Dermis microvascular lymphatic vessel endothelial cell (primary cell): ENCODE results near the gene KRAS. TPM values are rescaled to one million over a fixed set of nuclear protein-coding genes. Genes with fewer than 3 reads are reported as not detected.
A peak's percentile ranks its signal among the peaks of the same experiment; 100 is the strongest.

ENCODE experiments used
- DNase-seq, 2 donors: peaks; one replicate each; pipeline versions ENCODE4 v3.0.0 to v3.0.0-alpha.2; 2010; ENCODE audit warnings: low read depth in 2 of 2
- total RNA-seq: library from RNA; depleted of rRNA; stranded (reverse); fragments of >200 nt; gene quantifications from 2 replicates; pipeline ENCODE4 v1.2.1, GENCODE V29; 2014

KRAS gene
- total RNA-seq, 1 donor from 2014 or later = 24.1 TPM

GRCh38 chr12:25195056-25195971 lies 55.4 kb downstream of the KRAS start, which contains the start of the genes DNAI7 and ETFRF1:
TSS of gene DNAI7 (minus strand) at chr12:25195160. CDS start at chr12:25195078, 82 bp downstream.
TSS of gene ETFRF1 (plus strand) at chr12:25195237. CDS start at chr12:25203957, 8,720 bp downstream.
- DNase-seq = peak; percentile 92 to 97

GRCh38 chr12:25194722-25195055 lies 56.0 kb downstream of the KRAS start:
- DNase-seq = no peak

GRCh38 chr12:25194214-25194613 lies 56.5 kb downstream of the KRAS start:
- no peak for DNase-seq

GRCh38 chr12:25190793-25191192 lies 59.9 kb downstream of the KRAS start:
- no peak for DNase-seq

- no peak for DNase-seq
Observed at GRCh38 chr12:25189656-25190055, 61.1 kb downstream of the KRAS start.

- DNase-seq = no peak
Observed at GRCh38 chr12:25187781-25188180, 62.9 kb downstream of the KRAS start.

- no peak for DNase-seq
Observed at GRCh38 chr12:25186788-25187402, 63.8 kb downstream of the KRAS start.

GRCh38 chr12:25186038-25186787 lies 64.5 kb downstream of the KRAS start:
- no peak for DNase-seq

GRCh38 chr12:25184132-25184531 lies 66.6 kb downstream of the KRAS start:
- no peak for DNase-seq

GRCh38 chr12:25182765-25183164 lies 68.0 kb downstream of the KRAS start:
- DNase-seq = no peak

GRCh38 chr12:25162866-25163265 lies 87.9 kb downstream of the KRAS start:
- no peak for DNase-seq

- DNase-seq = no peak
Observed at GRCh38 chr12:25156061-25156460, 94.7 kb downstream of the KRAS start.

GRCh38 chr12:25155022-25155576 lies 95.6 kb downstream of the KRAS start:
- DNase-seq = peak; percentile 5 to 27

Other genes with a start within 250 kb of the KRAS start
- under 0.01 TPM in 1 of 2 replicates, not detected in the other for gene DNAI7, start 55.8 kb downstream of the KRAS start, total RNA-seq
- 11.4 and 12.3 TPM in 2 replicates for gene ETFRF1, start 55.7 kb downstream of the KRAS start, total RNA-seq